Stimulated activated CD8-positive, alpha-beta memory T cell treated with anti-CD3 and anti-CD28 coated beads, Interleukin-12 subunit alpha, Interleukin-12 subunit beta, amount 100 ng/mL, for 4 hours (primary cell): ENCODE data around the gene CFDP1.

Experiments used
- DNase-seq: peaks from one replicate; pipeline ENCODE4 v3.0.0-alpha.2; 2020; ENCODE audit warnings: low read depth

The CFDP1 gene

GRCh38 chr16:75264999-75265910 is 168.0 kb downstream of the CFDP1 start:
- no peak for DNase-seq

- no peak for DNase-seq
Observed at GRCh38 chr16:75264457-75264998, 168.8 kb downstream of the CFDP1 start.

- DNase-seq: no peak
Observed at GRCh38 chr16:75263963-75264445, 169.3 kb downstream of the CFDP1 start.

- DNase-seq: no peak
Observed at GRCh38 chr16:75263291-75263962, 169.9 kb downstream of the CFDP1 start.

- DNase-seq: no peak
Observed at GRCh38 chr16:75262800-75263127, 170.5 kb downstream of the CFDP1 start.

GRCh38 chr16:75262104-75262799 is 171.1 kb downstream of the CFDP1 start:
- DNase-seq: no peak

- DNase-seq: no peak
Observed at GRCh38 chr16:75261590-75262078, 171.7 kb downstream of the CFDP1 start.

- no peak for DNase-seq
Observed at GRCh38 chr16:75260851-75261589, 172.3 kb downstream of the CFDP1 start.

GRCh38 chr16:75258807-75259141 is 174.5 kb downstream of the CFDP1 start:
- DNase-seq: no peak

GRCh38 chr16:75257886-75258806 is 175.2 kb downstream of the CFDP1 start:
- no peak for DNase-seq

- no peak for DNase-seq
Observed at GRCh38 chr16:75256696-75257343, 176.5 kb downstream of the CFDP1 start.

- DNase-seq: no peak
Observed at GRCh38 chr16:75256059-75256571, 177.2 kb downstream of the CFDP1 start.

GRCh38 chr16:75254359-75254837 is 178.9 kb downstream of the CFDP1 start:
- DNase-seq: no peak

GRCh38 chr16:75252946-75253911 is 180.1 kb downstream of the CFDP1 start:
- no peak for DNase-seq

GRCh38 chr16:75252049-75252864 is 181.0 kb downstream of the CFDP1 start:
- no peak for DNase-seq

GRCh38 chr16:75251280-75252048 is 181.8 kb downstream of the CFDP1 start, which contains the start of gene BCAR1:
BCAR1 (minus strand) TSS chr16:75251624; CDS start chr16:75251482, 142 bp downstream.
- no peak for DNase-seq
